GM12872 (cell line): ENCODE results near the gene FAM186B.

Source experiments
- TF ChIP-seq, protein P1 (sequence below): IDR thresholded peaks from 3 replicates; pipeline ENCODE4 v1.5.1; 2011; ENCODE audit warnings: low read depth, mild to moderate bottlenecking, low read length, moderate library complexity; ENCODE audit not compliant: insufficient read depth

Gene FAM186B

DNA sequence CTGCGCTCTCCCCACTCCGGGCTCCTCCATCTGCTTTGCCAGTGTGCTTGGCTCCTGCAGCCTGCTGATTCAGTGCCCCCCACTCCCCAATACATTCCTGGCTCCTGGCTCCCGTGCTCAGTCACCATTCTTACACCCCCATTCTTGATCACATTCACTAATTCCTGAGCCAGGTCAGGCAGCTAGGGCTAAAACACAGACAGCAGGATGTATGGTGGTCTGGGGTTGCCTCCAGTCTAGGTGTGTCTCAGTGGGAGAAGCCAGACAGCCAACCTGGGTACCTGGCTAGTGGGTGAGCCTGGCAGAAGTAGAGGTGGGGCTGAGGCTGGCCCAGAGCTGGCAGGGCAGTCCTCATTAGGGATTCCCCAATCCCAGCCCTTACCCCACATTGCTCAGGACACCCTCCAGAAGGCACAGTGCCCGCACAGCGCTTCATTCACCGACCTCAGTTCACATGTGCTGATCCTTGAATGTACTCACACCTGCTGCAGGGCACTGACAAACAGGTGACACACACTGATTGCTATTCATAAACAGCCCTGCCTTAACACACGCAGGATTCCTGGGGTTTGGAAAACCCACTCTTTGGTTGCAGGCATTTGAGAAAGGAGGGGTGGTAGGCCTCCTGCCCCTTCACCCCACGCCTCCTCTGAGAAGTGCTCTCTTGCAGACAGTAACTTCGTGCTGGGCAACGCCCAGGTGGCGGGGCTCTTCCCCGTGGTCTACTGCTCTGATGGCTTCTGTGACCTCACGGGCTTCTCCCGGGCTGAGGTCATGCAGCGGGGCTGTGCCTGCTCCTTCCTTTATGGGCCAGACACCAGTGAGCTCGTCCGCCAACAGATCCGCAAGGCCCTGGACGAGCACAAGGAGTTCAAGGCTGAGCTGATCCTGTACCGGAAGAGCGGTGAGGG is 65.0 kb downstream of the FAM186B start:
- TF ChIP-seq, protein P1, sequence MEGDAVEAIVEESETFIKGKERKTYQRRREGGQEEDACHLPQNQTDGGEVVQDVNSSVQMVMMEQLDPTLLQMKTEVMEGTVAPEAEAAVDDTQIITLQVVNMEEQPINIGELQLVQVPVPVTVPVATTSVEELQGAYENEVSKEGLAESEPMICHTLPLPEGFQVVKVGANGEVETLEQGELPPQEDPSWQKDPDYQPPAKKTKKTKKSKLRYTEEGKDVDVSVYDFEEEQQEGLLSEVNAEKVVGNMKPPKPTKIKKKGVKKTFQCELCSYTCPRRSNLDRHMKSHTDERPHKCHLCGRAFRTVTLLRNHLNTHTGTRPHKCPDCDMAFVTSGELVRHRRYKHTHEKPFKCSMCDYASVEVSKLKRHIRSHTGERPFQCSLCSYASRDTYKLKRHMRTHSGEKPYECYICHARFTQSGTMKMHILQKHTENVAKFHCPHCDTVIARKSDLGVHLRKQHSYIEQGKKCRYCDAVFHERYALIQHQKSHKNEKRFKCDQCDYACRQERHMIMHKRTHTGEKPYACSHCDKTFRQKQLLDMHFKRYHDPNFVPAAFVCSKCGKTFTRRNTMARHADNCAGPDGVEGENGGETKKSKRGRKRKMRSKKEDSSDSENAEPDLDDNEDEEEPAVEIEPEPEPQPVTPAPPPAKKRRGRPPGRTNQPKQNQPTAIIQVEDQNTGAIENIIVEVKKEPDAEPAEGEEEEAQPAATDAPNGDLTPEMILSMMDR = no peak

DNA sequence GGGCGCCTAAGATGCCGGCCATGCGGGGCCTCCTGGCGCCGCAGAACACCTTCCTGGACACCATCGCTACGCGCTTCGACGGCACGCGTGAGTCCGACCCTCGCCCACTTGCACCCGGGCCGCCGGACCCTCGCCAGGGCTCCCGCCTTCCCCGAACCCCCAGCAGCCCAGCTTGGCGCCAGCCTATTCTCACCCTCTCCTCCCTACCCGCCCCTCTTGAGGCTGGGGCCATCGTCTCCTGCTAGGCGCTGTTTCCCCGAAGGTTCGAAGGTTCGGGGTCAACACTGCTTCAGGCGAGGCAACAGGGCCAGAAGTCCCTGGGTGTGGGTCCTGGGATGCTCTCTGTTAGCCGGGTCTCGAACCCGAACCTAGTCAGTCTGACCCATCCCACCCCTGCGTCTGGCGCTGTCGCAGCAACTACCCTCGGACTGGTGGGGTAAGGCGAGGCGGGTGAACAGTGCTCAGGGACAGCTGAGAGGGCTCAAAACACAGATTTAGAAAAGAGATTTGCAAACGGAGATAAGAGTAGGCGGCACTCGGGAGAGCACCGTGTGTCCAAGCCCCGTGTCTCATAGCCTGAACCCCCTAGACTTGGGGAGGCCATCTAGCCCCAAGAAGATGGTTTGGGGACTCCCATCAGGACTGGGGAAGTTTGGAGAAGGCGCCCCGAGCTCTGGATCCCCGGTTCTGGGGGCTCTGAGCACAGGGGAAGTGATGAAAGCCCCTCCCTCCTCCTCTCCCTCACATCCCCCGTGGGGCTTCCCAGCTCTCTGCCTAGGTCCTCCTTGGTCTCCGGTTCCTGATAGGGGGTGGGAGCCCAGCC is 65.8 kb downstream of the FAM186B start:
- TF ChIP-seq, protein P1 = no peak

DNA sequence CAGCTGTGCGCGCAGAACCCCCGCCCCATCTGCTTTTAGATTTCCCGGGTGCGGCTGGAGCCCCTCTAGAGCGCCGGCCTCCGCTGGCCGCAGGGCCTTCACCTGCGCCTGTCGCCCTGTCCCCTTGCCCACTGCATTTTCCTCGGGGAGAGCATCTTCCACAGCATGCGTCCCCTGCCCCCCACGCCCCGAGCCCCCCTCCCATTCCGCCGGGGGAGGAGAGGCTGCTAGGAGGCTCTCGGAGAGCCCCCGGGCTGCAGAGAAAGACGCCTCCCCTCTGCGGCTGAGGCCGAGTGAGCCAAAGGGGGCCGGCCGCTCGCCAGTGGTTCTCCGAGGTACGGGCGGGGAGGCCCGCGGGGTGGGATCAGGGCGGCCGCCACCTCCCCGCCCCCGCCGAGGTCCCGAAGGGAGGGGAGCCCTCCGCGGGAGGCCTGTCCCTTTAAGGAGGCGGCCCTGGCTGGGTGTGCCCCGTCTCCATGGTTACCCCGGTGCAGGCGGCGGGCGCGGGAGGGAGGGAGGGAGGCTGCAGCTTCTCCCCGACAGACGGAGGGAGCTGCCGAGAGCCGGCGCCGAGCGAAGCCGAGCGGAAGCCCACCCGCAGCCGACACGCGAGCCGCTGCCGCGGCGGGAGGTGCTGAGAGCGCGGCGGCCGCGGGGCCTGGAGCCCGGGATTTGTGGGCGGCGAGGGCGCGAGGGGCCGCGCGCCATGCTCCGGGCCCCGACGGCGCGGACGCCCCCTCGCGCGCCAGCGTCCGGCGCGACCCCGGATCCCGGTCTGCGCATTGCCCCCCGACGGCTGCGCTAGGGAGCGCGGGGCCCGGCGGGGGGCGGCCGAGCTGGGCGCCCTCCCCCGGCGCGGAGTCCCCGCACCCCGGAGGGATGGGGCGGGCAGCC is 66.7 kb downstream of the FAM186B start, which contains the start of gene KCNH3:
Gene KCNH3, plus strand, starts transcription at position 521 of the 894 bp plus-strand sequence. CDS start 387 bp downstream, outside the sequence.
- TF ChIP-seq, protein P1 = no peak

DNA sequence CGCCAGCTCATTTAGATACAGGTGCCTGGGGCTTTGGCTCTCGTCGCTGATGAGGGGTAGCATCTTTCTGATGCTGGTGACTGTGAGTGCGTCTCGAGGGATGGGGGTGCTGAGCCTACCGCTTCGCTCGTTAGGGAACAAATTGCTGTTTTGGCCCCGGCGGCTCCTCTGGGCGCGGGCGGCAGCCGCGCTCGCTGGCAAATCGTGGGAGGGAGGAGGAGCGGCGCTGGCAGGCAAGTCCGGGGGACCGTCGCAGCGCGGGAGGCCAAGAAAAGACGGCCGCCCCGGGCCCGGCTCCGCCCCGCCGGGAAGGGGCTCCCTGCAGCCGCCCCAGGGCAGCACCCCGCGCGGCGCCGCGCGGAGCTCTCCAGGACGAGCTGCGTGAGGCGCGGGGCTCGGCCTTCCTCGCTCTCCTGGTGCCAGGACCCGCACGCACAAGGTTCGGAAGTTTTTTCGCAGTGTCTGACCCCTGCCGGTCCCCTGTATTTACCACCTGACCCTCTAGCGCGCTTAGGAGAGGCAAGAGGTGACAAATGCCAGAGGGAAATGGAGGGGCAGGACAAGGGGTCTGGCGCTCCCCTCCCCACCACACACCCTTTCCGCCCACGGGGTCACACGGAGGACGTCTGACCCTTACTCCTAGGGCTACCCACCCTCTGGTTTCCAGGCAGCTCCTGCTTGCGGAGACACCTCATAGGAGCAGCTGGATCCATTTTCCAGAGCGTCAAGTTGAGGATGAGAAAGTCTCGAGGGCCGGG is 67.5 kb downstream of the FAM186B start:
- TF ChIP-seq, protein P1 = peak; percentile 19; the same call in 1 of the 3 replicates
